Prostate gland (tissue), 2 donors: ENCODE measurements around the gene VAV1.

Experiments
- CTCF ChIP-seq, 4 experiments: fragments of 200-600 bp in 2 of 4; fragments of 450-650 bp in 2 of 4; sonication (generic) in 2 of 4; IDR thresholded peaks; 1 replicate in 3 of 4; 2 replicates in 1 of 4; pipeline ENCODE4 v1.5.1; 2016 to 2019; ENCODE audit warnings: antibody characterized with exemption in 4 of 4, mild to moderate bottlenecking in 2 of 4, moderate library complexity in 2 of 4
- POLR2A ChIP-seq: fragments of 450-650 bp; IDR thresholded peaks from one replicate; pipeline ENCODE4 v1.6.1; 2016; ENCODE audit warnings: antibody characterized with exemption, mild to moderate bottlenecking
- POLR2AphosphoS5 ChIP-seq: sonication (generic); formaldehyde crosslinking; IDR thresholded peaks from one replicate; pipeline ENCODE4 v1.6.1; 2017; ENCODE audit warnings: antibody characterized with exemption

- TF ChIP-seq CTCF (IDR thresholded peaks at IDR 0.05) (no peak), POLR2A (no peak), POLR2AphosphoS5 (no peak)
These were observed 44.2 kb upstream of the VAV1 start for GRCh38 chr19:6728346-6728745.
